GOT3 (cell line): ENCODE data around the gene GPR84.

Experiments used
- DNase-seq: peaks from one replicate; lab custom pipeline; 2025; ENCODE audit warnings: mixed read lengths; lab: John Stamatoyannopoulos, UW

GPR84 gene

DNA sequence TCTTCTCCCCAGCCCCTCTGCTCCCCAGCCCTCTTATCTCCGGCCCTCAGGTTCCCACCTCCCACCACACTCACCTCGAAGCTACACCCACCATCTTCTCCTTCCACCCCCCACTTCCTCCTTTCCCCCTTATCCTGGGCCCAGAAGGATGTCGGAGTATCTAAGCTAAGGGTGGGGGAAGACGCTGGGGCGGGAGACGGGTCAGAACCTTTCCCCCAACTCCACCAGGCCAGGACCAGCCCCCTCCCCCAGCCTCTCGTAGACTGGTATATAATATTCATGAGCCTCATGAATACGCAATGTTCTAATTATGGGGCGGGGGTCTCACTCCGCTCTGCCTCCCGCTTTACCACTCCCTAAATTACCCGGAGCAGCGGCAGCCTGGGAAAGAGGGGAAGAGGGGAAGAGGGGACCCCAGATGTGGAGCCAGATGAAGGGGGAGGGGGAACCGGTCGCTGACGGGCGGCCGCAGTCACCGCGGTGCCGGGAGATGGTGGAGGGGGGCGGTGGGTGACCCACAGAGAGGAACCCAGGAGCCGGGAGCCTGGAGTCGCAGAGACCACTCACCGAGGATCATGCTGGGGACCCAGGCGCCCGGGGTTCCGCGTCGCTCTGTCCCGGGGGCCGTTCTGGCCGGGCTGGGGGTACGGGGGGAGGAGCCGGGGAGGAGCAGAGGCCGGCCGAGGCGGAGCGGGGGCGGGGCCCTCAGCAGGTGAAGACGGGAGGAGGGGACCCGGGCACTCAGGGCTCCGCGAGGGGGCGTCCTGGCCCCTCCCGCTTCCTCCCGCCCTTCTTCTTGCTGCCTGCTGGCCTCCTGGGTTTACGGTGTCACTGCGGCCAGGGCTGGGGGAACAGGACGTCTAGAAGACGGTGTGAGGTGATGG is 26.6 kb upstream of the GPR84 start:
- DNase-seq: no peak

DNA sequence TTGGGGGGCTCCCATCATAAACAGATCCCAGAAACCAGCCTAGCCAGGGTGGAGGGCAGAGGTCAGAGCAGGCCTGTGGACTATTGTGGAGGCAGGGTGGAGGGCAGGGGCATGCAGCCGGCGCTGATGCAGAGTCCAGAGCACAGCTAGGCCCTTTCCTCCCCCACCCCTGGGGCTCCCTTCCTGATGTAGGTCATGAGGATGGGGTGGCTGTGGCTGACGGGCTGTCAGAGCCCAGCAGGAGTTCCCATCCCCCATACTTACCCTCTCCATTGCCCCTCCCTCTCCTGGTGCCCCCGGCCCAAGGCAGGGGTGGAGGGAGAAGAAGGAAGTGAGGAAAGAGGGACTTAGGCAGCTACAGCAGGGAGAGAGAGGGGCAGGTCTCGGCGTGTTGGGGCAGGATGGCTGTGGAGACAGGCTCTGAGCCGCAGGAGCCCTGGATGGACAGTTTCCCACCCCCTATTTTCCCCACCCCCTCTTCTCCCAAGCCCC is 25.9 kb upstream of the GPR84 start:
- no peak for DNase-seq

DNA sequence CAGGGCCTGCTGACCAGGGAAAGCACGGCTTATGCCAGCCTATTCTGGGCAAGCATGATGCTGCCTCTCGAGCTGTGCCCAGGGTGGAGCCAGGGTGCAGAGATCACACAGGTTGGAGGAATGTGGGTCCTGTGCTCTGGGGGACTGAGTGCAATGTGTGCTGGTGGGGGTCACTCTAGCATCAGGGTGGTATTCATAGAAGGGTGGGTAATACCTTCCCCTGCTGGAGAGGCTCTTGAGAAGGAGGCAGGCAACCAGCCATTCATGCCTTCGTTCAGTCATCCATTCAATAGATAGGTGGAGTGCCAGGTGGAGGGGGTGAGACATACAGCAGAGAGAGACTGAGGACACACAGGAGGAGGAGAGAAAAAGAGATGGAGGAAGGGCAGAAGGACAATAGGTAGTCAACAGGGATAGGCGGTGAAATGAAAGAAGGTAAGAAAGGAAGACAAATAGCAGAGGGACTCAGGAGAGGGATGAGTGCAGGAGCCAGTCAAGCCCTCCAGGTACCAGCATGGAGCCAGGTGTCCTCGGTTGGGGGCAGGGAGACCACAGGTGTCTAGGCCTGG is 25.4 kb upstream of the GPR84 start:
- no peak for DNase-seq

DNA sequence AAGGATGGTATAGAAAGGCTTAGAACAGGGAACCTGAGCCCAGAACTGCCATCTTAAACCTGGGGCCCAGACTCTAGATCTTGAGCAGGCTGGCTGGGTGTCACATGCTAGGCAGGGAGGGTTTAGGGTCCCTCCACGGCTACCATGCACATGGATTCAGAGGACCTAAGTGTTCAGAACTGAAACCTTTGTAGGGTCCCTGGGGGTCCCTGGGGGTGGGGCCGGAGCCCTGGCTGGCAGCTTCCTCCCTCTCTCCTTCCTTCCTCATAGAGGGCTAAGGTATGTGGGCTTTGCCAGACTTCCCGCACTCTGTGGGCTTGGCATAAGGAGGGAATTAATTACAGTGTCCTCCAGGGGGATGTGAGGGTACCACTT is 24.8 kb upstream of the GPR84 start:
- DNase-seq: no peak

DNA sequence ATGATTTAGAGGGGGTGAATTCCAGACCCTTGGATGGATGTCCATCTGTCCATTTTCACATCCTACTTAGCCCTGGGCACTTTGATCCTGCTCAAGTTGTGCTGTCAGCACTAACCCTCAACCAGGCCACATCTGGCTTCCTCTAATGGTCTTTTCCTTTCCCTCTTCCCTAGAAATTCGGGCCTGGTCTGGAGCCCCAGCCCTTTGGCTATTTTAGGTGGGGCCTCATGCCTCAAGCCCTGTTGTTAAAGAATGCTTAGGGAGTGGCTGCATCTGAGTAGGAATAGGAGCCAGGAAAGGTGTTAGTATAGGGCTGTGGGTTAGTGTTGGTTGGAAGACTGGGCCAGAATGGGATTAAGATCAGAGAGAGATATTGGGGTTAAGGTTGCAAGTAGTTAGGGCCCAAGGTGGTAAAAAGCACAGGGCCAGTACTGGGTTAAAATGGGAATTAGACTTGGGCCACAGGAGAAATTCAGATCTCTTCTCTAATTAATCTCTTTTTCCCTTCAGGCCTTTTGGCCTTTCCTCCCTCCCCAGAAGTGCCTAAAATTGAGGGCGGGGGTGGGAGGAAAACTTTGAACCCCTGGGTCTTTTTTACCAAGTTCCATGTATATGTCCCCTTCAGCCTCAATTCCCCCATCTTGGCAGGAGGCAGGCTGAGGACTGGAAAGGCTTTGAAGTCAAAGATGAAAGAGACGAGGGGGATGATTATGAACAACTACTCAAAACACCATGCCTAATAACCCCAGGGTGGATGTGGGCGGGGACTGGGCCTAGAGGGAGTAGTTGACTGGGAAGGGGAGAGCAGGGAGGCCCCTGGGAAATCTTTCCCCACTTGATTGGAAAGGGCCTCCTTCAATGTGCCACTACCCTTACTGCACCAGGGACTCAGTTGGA is 24.2 kb upstream of the GPR84 start:
- no peak for DNase-seq

DNA sequence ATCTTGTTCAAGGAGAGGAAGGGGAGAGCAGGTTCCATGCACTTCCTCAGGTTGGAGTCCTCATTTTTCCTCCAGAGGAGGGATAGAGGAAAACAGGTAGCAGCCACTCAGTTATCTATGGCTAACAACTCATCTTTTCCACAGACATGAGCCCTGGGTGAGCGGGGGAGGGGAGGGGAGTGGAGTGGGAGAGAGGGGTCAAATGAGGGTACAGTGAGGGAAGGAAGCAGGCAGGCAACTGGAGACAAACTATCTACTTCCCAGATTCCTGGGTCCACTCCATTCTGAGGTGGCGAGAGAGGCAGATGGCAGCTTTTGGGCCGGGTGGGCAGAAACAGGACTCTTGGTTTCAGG is 22.8 kb upstream of the GPR84 start:
- no peak for DNase-seq

DNA sequence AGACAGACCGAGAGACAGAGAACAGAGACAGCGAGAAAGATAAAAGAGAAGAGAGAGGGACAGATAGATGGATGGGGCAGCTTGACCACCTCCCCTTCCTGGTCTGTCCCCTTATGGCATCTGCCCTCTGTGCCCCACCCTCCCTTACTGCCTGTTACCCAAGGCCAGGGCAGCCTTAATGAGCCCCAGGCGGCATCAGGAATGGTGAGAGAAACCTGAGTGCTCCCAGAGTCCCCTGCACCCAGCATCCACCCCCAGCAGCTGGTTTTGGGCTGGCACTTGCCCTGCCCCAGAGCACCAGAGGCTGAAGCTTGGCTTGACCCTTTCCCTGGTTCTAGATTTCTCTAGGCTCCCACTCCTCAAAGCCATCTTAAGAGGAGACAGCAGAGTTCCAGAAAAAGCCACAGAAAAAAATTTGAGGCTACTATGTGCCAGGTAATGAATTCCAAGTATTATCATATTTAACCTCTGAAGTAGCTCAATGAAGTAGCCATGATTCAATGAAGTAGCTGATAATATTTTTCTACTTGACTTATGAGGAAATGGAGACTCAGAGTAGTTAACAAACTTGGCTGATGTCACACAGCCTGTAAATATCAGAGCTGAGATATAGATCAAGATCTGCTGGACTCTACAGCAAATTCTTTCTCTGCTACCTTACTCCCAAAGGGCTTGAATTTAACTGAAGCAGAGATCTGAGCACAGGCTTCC is 22.3 kb upstream of the GPR84 start:
- DNase-seq: no peak

DNA sequence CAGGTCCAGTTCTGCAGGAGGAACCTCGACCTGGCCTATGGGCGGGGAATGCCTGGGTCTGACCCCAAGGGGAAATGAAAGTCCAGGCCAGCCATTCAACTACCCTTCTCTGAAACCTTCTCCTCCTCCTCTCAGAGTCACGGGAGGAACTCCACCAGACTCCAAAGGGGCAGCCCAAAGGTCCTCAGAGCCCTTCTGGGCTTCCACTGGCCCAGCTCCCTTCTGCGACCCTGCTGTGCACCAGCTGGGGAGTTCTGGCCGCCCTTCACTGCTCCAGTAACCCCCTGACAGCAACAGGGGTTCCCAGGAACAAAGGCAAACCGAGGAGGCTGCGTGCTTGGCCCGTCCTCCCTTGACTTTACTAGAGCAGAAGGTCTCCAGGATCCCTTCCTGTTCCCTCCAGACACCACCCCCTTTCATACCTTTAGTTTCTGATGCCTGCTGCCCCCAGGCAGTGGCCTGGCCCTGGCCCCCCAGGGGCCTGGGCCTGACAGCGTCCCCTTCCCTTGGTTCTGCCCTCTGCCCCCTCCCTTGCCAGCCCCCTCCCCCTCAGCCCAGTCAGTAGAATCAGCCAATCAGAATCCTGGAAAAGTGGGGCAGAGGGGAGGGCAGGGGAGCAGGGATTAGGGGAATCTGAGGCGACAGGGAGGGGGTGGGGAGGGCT is 21.1 kb upstream of the GPR84 start:
- no peak for DNase-seq

DNA sequence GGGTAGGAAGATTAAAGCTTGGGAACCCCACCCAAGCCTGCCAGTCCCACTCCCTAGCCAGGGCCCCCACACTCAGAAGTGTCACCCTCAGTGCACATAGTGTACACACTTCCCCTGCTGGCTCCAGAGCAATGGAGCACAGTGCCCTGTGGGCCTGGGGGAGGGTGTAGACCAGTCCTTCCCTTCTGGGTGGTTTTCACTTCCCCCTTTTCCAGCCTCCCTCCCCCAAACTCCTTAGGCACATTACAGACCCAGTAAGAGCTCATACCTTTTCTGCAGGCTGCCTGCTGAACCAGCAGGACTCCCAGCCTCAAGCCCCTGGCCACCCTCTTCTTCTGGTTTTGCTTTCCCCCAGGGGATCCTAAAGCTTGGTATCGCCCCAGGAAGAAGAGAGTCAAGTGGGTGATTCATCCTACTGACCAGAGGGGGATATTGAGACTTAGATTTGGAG is 20.3 kb upstream of the GPR84 start, which contains the start of gene ZNF385A:
Gene ZNF385A (minus strand): TSS at position 143 of the 451 bp plus-strand sequence. CDS start 219 bp downstream, outside the sequence.
- DNase-seq: no peak

DNA sequence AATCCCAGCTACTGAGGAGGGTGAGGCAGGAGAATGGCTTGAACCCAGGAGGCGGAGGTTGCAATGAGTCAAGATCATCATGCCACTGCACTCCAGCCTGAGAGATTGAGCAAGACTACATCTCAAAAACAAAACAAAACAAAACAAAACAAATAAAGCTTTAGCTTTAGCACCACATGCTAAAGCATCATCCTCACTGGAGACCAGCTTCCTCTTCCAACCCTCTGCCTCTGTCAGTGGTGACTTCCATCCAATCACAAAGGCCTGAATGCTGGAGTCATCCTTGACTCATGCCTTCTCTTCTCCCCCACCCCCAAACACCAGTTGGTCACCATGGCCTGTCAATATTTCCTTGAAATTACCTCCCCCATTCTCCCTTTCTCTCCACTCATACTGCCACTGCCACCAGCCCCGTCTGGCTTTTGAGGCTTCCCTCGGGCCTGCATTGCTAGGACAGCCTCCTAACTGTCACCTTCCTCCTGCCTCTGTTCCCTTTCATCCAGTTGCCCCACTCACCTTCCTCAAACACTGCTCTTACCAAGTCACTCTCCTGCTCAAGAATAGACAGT is 18.8 kb upstream of the GPR84 start:
- no peak for DNase-seq

DNA sequence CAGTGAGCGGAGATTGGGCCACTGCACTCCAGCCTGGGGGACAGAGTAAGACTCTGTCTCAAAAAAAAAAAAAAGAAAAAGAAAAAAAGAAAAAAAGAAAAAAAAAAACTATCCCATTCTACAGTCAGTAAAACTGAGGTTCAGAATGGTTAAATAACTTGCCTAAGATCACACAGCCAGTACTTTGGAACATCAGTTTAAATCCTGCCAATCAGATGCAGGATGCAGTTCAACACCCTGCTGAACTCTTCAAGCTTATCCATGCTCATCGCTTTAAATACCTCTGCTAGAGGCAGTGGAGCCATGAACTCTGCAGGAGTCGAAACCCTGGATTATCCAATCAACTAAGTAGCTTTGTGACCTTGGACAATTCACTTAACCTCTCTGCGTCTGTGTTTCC is 16.9 kb upstream of the GPR84 start:
- DNase-seq: no peak

DNA sequence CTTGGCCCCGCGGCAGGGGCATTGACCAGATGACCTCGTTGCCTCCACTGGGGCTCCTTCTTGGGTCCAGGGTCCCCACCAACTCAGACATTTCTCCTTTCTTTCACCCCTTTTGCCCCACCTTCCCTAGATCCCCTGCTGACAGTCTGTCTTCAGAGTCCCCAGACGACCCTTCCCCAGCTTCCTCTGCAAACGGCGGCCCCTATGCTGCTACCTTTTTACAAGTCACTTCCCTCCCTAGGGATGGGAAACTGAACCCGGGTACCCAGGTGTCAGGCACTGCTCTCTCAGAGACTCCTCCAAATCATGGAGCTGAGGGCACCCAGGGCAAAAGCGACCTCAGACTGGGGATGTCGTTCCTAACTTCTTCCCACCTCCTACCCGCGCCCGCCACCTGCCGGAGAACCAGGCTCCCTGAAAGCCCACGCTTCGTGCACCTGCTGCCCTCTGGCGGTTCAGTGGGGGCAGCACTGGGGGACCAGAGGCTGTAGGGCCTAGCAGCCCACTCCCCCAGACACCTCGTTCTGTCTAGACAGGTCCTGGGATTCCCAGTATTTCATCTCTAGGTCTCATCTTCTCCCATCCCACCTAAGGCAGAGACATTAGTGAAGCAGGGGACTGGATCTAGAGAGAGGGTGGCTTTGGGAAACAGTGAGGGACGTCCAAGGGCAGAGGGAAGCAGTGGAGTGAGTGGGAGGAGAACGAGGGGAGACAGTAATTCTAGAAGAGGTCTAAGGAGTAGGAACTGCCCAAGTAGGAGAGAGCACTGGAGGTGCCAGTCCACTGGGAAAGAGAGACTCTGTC is 15.3 kb upstream of the GPR84 start:
- DNase-seq: peak; percentile 33

DNA sequence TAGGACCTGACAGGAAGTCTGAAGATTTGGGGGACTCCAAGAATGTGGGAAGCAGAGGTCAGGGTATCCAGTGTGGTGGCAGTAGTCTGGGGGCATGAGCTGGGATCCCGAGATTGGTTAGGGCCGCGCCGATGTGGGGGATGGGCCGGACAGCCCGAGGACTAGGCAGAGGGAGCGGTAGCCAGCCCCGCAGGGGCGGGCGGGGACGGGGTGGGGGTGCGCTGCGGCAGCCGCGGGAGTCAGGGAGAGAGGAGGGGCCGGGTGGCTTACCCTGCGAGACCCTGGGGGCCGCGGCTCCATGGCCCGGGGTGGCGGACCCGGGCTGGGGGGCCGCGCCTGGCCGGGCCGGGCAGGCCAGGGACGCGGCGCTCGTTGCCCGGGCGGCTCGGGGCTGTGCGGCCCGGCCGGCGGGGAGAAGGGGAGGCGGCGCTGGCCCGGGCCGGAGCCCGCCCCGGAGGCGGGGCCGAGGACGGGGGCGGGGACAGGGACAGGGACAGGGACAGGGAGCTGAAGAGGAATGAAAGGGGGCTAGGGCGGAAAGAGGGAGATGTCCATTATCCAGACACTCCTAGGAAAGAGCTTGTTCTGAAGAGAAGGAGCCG is 14.6 kb upstream of the GPR84 start:
- DNase-seq: no peak

DNA sequence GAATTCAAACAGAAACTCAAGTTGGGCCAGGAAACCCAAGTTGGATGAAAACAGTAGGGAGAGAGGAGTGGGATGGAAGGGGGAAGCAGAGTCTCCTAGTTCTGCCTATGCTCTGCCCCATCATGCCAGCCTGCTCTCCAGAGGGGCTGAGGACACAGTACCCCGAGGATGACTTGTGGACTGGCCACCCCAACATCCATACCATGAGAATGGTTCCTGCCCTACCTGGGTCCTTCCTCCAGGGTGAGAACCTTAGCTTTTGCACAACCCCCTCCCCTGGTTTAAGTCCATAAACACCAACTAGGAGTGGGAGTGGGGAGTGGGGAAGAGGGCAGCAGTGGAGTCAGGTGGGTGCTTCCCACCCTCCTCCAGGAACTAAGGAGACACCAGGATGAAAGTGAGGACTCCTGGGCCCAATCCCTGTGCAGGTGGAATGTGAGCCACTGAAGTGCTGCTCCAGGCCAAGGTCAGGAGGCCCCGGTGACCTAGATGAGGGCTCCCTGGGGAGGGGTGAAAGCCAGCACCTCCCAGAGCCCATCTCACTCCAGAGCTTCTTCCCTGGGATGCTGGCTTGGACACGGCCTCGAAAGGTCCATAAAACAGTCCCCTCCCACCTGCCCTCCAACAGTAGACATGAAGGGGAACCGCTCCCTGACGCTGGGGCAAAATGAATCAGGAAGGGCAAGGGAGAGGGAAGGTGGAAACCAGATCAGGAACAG is 13.7 kb upstream of the GPR84 start:
- no peak for DNase-seq

DNA sequence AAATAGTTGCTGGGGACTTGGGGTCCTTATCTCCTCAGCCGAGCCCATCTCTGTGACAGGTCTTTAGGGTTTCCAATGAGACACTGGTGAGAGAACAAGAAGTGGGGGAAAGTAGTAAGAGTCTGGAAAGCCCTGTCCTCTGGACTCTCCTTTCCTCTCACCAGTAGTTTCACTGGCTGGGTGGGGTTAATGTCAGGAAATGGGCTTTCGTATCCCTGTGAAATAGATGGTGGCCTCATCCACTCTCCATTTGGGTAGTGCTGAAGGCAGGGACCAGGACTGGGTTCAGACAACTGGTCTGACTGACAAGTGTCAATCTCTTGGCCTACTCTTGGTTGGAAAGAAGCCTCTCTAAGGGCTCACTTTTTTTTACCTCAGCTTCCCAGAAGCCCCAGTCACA is 12.7 kb upstream of the GPR84 start:
- DNase-seq: no peak

DNA sequence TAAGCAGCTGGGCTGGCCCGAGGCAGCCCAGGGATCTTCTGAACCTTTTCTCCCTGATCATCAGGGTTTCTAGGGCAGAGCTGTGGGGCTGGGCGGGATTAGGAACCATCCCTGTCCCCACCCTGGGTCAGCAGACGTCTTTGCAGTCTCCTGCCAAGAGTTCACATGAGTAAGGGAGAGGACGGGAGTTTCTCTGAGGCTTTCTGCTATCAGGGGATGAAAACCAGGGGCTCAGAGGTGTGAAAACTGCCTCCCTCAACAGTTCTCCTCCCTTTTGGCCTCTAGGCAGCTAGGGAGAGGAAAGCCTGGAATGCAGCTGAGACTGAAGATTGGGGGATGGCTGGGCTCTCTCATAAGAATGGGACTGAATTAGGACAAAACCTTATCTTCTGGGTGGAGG is 12.3 kb upstream of the GPR84 start:
- DNase-seq: no peak

DNA sequence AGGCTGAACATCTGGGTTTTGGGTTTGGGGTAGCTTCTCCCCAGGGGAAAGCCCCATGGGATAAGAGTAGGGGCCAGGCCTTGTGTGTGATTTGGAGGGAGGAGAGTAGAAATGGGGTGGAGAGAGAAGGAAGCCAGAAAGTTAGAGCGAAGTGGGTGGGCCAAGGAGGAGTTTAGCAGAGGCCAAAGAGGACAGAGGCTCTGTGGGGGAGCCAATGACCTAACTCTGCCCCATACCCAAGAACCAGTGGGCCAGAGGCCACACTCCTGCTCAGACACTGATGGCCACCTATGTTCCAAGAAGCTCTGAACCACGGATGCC is 10.9 kb upstream of the GPR84 start:
- DNase-seq: no peak

DNA sequence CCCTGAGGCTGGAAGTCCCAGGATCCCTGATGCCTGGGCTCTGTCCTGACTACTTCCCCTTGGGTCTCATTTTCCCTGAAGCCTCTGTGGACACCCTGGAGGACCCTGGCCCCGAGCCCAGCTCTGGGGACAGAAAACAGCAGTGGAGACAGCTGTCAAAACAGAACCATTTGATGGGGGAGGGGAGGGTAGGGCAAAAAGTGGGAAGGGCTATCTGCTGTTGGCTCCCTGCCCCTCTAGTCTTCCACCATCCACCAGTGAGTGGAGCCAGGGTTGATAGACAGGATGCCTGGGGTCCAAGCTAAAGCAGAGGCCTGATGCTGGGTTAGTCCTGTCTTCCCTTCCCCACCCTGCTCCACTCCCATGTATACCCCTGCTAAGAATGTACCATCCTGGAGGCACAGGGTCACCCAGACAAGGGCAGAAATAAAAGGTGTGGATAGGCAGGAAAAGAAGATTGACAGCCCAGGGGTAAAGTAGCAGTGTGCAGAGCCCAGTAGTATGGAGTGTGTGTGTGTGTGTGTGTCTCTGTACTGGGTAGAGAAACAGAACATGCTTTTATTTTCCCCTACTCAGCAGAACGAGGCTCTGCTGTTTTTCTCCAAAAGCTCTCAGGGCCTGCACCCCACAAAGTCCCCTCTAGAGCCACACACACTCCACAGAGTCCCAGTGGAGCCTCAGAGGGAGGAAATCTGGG is 10.4 kb upstream of the GPR84 start:
- no peak for DNase-seq
